ENCODE measurements around the gene AMPD2. TPM values are rescaled to one million over a fixed set of nuclear protein-coding genes. Genes with fewer than 3 reads are reported as not detected.
A peak's percentile ranks its signal among the peaks of the same experiment; 100 is the strongest.

AMPD2 gene
- total RNA-seq, 3 donors from 2014 or later (not counting 1 experiment from before 2014, with no cell fraction given), result 200 to 271 (median 243) TPM

DNA sequence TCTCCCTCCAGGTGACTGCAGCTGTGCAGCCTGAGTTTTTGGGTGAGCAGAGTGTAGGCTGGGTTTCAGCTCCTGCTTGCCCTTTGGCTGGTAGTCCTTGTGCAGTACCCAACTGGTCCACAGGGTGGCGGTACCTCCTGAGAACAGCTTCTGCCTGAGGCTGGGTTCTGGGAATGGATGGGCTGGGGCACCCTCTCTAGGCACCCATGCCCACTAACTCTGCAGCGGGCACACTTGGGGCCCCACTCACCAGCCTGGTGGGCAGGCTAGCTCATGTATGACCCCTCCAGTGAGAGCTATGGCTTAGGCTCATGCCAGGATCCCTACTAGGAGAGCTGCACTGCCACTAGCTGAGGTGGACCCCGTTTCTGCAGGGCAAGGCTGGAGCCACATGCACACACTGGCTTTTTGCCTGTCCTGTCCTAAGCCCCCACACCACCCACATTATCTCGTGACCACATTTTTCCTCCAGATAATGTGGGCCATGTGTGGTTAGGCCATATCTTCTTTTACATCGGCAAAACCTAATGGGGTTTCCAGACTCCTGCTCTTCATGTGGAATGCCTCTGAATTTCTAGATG is 20.7 kb downstream of the AMPD2 start:
- Mint-ChIP-seq H3K4me1 (peaks cover 4 to 10% of the 10 kb centered on the region in 2 donors), H3K4me3 (no peak overlapping the region), H3K36me3 (no peaks in the 10 kb centered on the region), H3K9me3 (no peaks in the 10 kb centered on the region), H3K27me3 (ENCODE audit: low read depth in 2 of 2) (peaks cover 0 to 14% of the 10 kb centered on the region in 2 donors), H3K27ac (no peak overlapping the region)
- Histone ChIP-seq H3K9me3 (ENCODE audit: control insufficient read depth, insufficient read depth, low read length) (no peaks in the 10 kb centered on the region), H3K4me3 (ENCODE audit: low read length) (no peak overlapping the region), H3K4me1 (ENCODE audit: control insufficient read depth, insufficient read depth, low read length) (peaks cover 15% of the 10 kb centered on the region), H3K27ac (ENCODE audit: low read length) (no peak overlapping the region), H3K27me3 (ENCODE audit: control insufficient read depth, insufficient read depth, low read length) (no peaks in the 10 kb centered on the region), H3K36me3 (ENCODE audit: control insufficient read depth, insufficient read depth, low read length) (no peaks in the 10 kb centered on the region)
- WGBS (ENCODE audit: insufficient coverage), result 15% methylated on average over 5 of the region's 5 CpGs
- DNase-seq (peak; percentile 90 to 92), ATAC-seq (peak; percentile 83 to 87 (median 86))
- TF ChIP-seq, protein P1, sequence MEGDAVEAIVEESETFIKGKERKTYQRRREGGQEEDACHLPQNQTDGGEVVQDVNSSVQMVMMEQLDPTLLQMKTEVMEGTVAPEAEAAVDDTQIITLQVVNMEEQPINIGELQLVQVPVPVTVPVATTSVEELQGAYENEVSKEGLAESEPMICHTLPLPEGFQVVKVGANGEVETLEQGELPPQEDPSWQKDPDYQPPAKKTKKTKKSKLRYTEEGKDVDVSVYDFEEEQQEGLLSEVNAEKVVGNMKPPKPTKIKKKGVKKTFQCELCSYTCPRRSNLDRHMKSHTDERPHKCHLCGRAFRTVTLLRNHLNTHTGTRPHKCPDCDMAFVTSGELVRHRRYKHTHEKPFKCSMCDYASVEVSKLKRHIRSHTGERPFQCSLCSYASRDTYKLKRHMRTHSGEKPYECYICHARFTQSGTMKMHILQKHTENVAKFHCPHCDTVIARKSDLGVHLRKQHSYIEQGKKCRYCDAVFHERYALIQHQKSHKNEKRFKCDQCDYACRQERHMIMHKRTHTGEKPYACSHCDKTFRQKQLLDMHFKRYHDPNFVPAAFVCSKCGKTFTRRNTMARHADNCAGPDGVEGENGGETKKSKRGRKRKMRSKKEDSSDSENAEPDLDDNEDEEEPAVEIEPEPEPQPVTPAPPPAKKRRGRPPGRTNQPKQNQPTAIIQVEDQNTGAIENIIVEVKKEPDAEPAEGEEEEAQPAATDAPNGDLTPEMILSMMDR (IDR thresholded peaks at IDR 0.05), result peak; percentile 96
- intact Hi-C loops (cut with micrococcal nuclease), result loop anchor here (2.0 kb wide), 1 partner anchor 94 kb away; no protein-coding TSS in a partner anchor

GRCh38 chr1:109641078-109641740 is 21.6 kb downstream of the AMPD2 start:
- H3K9me3 ChIP-seq (ENCODE audit: control insufficient read depth, insufficient read depth, low read length), result no peaks in the 10 kb centered on the region
- H3K4me3 Mint-ChIP-seq, result no peak overlapping the region
- no peak overlapping the region for H3K27ac ChIP-seq (ENCODE audit: low read length)
- TF ChIP-seq, protein P1 (IDR thresholded peaks at IDR 0.05), result no peak
- peak in 1 of 2 donors; percentile 7 for DNase-seq
- peaks cover 4 to 10% of the 10 kb centered on the region in 2 donors for H3K4me1 Mint-ChIP-seq
- H3K27me3 Mint-ChIP-seq (ENCODE audit: low read depth in 2 of 2), result peaks cover 0 to 14% of the 10 kb centered on the region in 2 donors
- H3K36me3 ChIP-seq (ENCODE audit: control insufficient read depth, insufficient read depth, low read length), result no peaks in the 10 kb centered on the region
- H3K36me3 Mint-ChIP-seq, result no peaks in the 10 kb centered on the region
- intact Hi-C loops (cut with micrococcal nuclease), result loop anchor here (2.0 kb wide), 1 partner anchor 94 kb away; no protein-coding TSS in a partner anchor
- whole genome bisulfite sequencing (ENCODE audit: insufficient coverage), result 87% methylated on average over 2 of the region's 2 CpGs
- no peaks in the 10 kb centered on the region for H3K27me3 ChIP-seq (ENCODE audit: control insufficient read depth, insufficient read depth, low read length)
- no peak for ATAC-seq
- no peak overlapping the region for H3K4me3 ChIP-seq (ENCODE audit: low read length)
- no peak overlapping the region for H3K27ac Mint-ChIP-seq
- H3K9me3 Mint-ChIP-seq, result no peaks in the 10 kb centered on the region
- H3K4me1 ChIP-seq (ENCODE audit: control insufficient read depth, insufficient read depth, low read length), result peaks cover 15% of the 10 kb centered on the region

DNA sequence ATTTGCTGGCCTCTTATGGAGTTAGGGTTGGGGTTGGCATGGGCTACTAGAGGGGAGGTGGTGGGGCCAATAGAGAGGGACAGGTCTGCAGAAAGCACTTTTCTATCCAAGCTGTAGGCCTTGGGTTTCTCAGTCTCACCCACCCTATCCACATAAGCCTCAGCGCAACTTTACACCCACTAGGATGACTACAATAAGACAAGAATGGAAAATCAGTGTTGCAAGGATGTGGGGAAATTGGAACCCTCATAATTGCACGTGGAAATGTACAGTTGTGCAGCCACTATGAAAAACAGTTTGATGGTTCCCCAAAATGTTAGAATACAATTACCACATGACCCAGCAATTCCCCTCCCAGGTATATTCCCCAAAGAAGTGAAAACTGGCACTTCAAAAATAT is 22.2 kb downstream of the AMPD2 start:
- DNase-seq (peak in 1 of 2 donors; percentile 2), ATAC-seq (no peak)
- H3K36me3 ChIP-seq (ENCODE audit: control insufficient read depth, insufficient read depth, low read length), result no peaks in the 10 kb centered on the region
- 57% methylated on average over 1 of the region's 2 CpGs for WGBS (ENCODE audit: insufficient coverage)
- TF ChIP-seq, protein P1 (IDR thresholded peaks at IDR 0.05), result no peak
- no peak overlapping the region for H3K27ac ChIP-seq (ENCODE audit: low read length)
- peaks cover 15% of the 10 kb centered on the region for H3K4me1 ChIP-seq (ENCODE audit: control insufficient read depth, insufficient read depth, low read length)
- Mint-ChIP-seq H3K36me3 (no peaks in the 10 kb centered on the region), H3K4me3 (no peak overlapping the region), H3K9me3 (no peaks in the 10 kb centered on the region), H3K27me3 (ENCODE audit: low read depth in 2 of 2) (peaks cover 0 to 12% of the 10 kb centered on the region in 2 donors), H3K27ac (no peak overlapping the region), H3K4me1 (peaks cover 4 to 10% of the 10 kb centered on the region in 2 donors)
- no peak overlapping the region for H3K4me3 ChIP-seq (ENCODE audit: low read length)
- H3K27me3 ChIP-seq (ENCODE audit: control insufficient read depth, insufficient read depth, low read length), result no peaks in the 10 kb centered on the region
- no peaks in the 10 kb centered on the region for H3K9me3 ChIP-seq (ENCODE audit: control insufficient read depth, insufficient read depth, low read length)
- intact Hi-C loops (cut with micrococcal nuclease), result loop anchor here (2.0 kb wide), 2 partner anchors 45 to 95 kb away; partner anchors contain the start of gene GSTM1
